HG02884 (cell line): ENCODE data around the gene SLC35E4.
"Not testable (repeated sequence)": the region's sequence is repeated elsewhere in the genome, so short reads cannot be mapped to it uniquely, and the experiment has no call there.

Experiments used
- ATAC-seq: cut with Tn5 transposase; IDR thresholded peaks from one replicate; pipeline ENCODE4 v1.9.1; 2021; ENCODE audit warnings: mild to moderate bottlenecking, moderate library complexity; ENCODE audit not compliant: unreplicated experiment

Gene SLC35E4

GRCh38 chr22:30610299-30610698 is 25.3 kb upstream of the SLC35E4 start:
- ATAC-seq, result no peak

GRCh38 chr22:30611197-30611596 is 24.4 kb upstream of the SLC35E4 start:
- no peak for ATAC-seq

- ATAC-seq, result no peak
Observed at GRCh38 chr22:30612789-30613188, 22.8 kb upstream of the SLC35E4 start.

GRCh38 chr22:30614268-30614667 is 21.3 kb upstream of the SLC35E4 start:
- no peak for ATAC-seq

GRCh38 chr22:30614879-30615278 is 20.7 kb upstream of the SLC35E4 start:
- no peak for ATAC-seq

- no peak for ATAC-seq
Observed at GRCh38 chr22:30615543-30615954, 20.0 kb upstream of the SLC35E4 start.

- no peak for ATAC-seq
Observed at GRCh38 chr22:30617819-30618218, 17.8 kb upstream of the SLC35E4 start.

- not testable (repeated sequence) for ATAC-seq
Observed at GRCh38 chr22:30619909-30620308, 15.7 kb upstream of the SLC35E4 start.

GRCh38 chr22:30626413-30626812 is 9.2 kb upstream of the SLC35E4 start:
- no peak for ATAC-seq

GRCh38 chr22:30627471-30627870 is 8.1 kb upstream of the SLC35E4 start:
- no peak for ATAC-seq

- ATAC-seq, result no peak
Observed at GRCh38 chr22:30628491-30628890, 7.1 kb upstream of the SLC35E4 start.

- not testable (repeated sequence) for ATAC-seq
Observed at GRCh38 chr22:30631469-30631868, 4.1 kb upstream of the SLC35E4 start.

GRCh38 chr22:30634471-30635233 is 929 bp upstream of the SLC35E4 start:
- ATAC-seq, result no peak

GRCh38 chr22:30636226-30637077 is 871 bp downstream of the SLC35E4 start:
- no peak for ATAC-seq

- ATAC-seq, result no peak
Observed at GRCh38 chr22:30637701-30638114, 2.1 kb downstream of the SLC35E4 start.

- no peak for ATAC-seq
Observed at GRCh38 chr22:30640361-30640760, 4.8 kb downstream of the SLC35E4 start.

- ATAC-seq, result no peak
Observed at GRCh38 chr22:30640839-30641430, 5.4 kb downstream of the SLC35E4 start.

- no peak for ATAC-seq
Observed at GRCh38 chr22:30643055-30643875, 7.7 kb downstream of the SLC35E4 start.

GRCh38 chr22:30646518-30647160 is 11.1 kb downstream of the SLC35E4 start:
- ATAC-seq, result no peak

GRCh38 chr22:30647536-30647935 is 12.0 kb downstream of the SLC35E4 start:
- no peak for ATAC-seq
